Trophoblast cell (in vitro differentiated cells and primary cell): Measurements from ENCODE around the gene IL17REL.

Source experiments
- DNase-seq, 2 donors: peaks; one replicate each; pipeline ENCODE4 v3.0.0-alpha.2; 2016
- H2AFZ ChIP-seq: 2 replicates; pipeline ENCODE4 v1.6.1; 2013; ENCODE audit warnings: low read length, moderate library complexity, mild to moderate bottlenecking; ENCODE audit not compliant: insufficient read depth, poor library complexity
- H2AK5ac ChIP-seq: 2 replicates; pipeline ENCODE4 v1.6.1; 2013; ENCODE audit warnings: mild to moderate bottlenecking, low read length
- H2BK120ac ChIP-seq: 2 replicates; pipeline ENCODE4 v1.6.1; 2013; ENCODE audit warnings: low read length, mild to moderate bottlenecking, moderate library complexity; ENCODE audit not compliant: insufficient read depth, poor library complexity
- H2BK12ac ChIP-seq: 2 replicates; pipeline ENCODE4 v1.6.1; 2013; ENCODE audit warnings: mild to moderate bottlenecking, low read length, moderate library complexity
- H2BK5ac ChIP-seq: 2 replicates; pipeline ENCODE4 v1.6.1; 2013; ENCODE audit warnings: low read length, low read depth, moderate library complexity, mild to moderate bottlenecking; ENCODE audit not compliant: poor library complexity
- H3K14ac ChIP-seq: 2 replicates; pipeline ENCODE4 v1.6.1; 2013; ENCODE audit warnings: mild to moderate bottlenecking, low read length
- H3K18ac ChIP-seq: 2 replicates; pipeline ENCODE4 v1.6.1; 2013; ENCODE audit warnings: mild to moderate bottlenecking, low read length
- H3K23ac ChIP-seq: 2 replicates; pipeline ENCODE4 v1.6.1; 2013; ENCODE audit warnings: low read length
- H3K27ac ChIP-seq: 2 replicates; pipeline ENCODE4 v1.5.1; 2013; ENCODE audit warnings: low read depth, mild to moderate bottlenecking, inconsistent platforms, low read length, moderate library complexity
- H3K27me3 ChIP-seq: 2 replicates; pipeline ENCODE4 v1.6.1; 2013; ENCODE audit warnings: inconsistent platforms, mild to moderate bottlenecking, low read length, moderate library complexity; ENCODE audit not compliant: insufficient read depth
- H3K36me3 ChIP-seq, 2 experiments: 1 replicate in 1 of 2; 2 replicates in 1 of 2; pipeline ENCODE4 v1.6.1; 2013; ENCODE audit warnings: low read length in 2 of 2, mild to moderate bottlenecking in 2 of 2, moderate library complexity in 1 of 2; ENCODE audit not compliant: insufficient read depth in 2 of 2, control insufficient read depth in 1 of 2
- H3K4ac ChIP-seq: 2 replicates; pipeline ENCODE4 v1.6.1; 2013; ENCODE audit warnings: low read depth, mild to moderate bottlenecking, low read length, moderate library complexity
- H3K4me1 ChIP-seq, 2 experiments: 1 replicate in 1 of 2; 2 replicates in 1 of 2; pipeline ENCODE4 v1.6.1; 2013; ENCODE audit warnings: low read length in 2 of 2, mild to moderate bottlenecking in 2 of 2, moderate library complexity in 1 of 2; ENCODE audit not compliant: insufficient read depth in 2 of 2, control insufficient read depth in 1 of 2
- H3K4me2 ChIP-seq: 2 replicates; pipeline ENCODE4 v1.6.1; 2013; ENCODE audit warnings: inconsistent platforms, mild to moderate bottlenecking, low read length, moderate library complexity
- H3K4me3 ChIP-seq: 2 replicates; pipeline ENCODE4 v1.5.1; 2013; ENCODE audit warnings: mild to moderate bottlenecking, low read depth, low read length, inconsistent platforms
- H3K79me1 ChIP-seq: one replicate; pipeline ENCODE4 v1.6.1; 2013; ENCODE audit warnings: low read length
- H3K79me2 ChIP-seq: 2 replicates; pipeline ENCODE4 v1.6.1; 2013; ENCODE audit warnings: low read length, mild to moderate bottlenecking; ENCODE audit not compliant: control insufficient read depth, insufficient read depth, poor library complexity
- H3K9ac ChIP-seq: 2 replicates; pipeline ENCODE4 v1.6.1; 2013; ENCODE audit warnings: mild to moderate bottlenecking, low read length
- H3K9me3 ChIP-seq: 2 replicates; pipeline ENCODE4 v1.6.1; 2013; ENCODE audit warnings: low read depth, mild to moderate bottlenecking, control low read depth, inconsistent platforms, low read length; ENCODE audit not compliant: insufficient read depth
- H4K12ac ChIP-seq: 2 replicates; pipeline ENCODE4 v1.6.1; 2013; ENCODE audit warnings: low read depth, mild to moderate bottlenecking, low read length, moderate library complexity
- H4K8ac ChIP-seq: 2 replicates; pipeline ENCODE4 v1.6.1; 2013; ENCODE audit warnings: low read depth, mild to moderate bottlenecking, low read length, moderate library complexity
- H4K91ac ChIP-seq: one replicate; pipeline ENCODE4 v1.6.1; 2013; ENCODE audit warnings: low read depth, mild to moderate bottlenecking, low read length, moderate library complexity
- WGBS: extraction: QIAGEN DNeasy Blood & Tissue Kit; methylation state at CpG from one replicate; pipeline ENCODE4 v1.1.7; 2013; ENCODE audit warnings: missing lambda C conversion rate; ENCODE audit not compliant: insufficient read length, insufficient coverage; ENCODE audit errors: extremely low coverage; 5-methylcytosine and 5-hydroxymethylcytosine counted together

Gene IL17REL

DNA sequence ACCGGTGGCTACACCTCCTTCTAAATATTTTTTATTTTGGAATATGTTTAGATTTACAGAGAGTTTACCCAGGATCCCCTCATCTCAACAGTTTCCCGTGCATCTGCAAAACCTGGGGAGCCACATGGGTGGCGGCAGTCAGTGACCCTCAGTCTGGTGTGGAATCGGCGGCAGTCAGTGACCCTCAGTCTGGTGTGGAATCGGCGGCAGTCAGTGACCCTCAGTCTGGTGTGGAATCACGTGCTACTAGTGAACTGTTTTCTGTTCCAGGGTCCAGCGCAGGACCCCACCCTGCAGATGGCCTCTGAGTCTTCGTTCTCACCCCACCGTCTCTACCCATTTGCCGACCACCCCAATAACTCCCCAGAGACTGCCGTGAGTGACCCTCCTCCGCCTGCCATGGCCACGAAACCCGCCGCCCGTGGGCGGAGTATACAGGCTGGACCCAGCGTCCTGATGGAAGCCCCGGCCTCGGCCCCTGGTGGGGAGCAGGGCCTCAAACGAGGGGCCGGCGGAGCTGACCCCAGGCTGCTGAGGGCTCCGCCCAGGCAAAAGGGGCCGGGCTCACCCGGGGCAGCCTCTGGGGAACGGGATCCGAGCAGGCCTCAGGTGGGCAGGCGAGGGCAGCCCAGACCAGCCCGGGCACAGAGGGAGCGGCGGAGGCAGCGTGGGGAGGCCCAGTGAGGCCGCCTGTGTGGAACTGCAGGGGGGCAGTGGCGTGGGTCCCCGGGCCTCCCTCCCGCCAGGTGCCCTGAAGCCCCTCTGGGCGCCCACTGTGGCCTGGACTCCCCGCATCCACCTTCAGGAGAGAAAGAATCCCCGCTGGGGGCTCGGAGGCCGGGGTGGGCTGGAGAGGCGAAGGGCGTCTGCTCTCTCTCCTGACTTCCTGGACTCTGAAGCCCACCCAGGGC lies 2.5 kb downstream of the IL17REL start:
- H2BK120ac ChIP-seq = no peak overlapping the region

DNA sequence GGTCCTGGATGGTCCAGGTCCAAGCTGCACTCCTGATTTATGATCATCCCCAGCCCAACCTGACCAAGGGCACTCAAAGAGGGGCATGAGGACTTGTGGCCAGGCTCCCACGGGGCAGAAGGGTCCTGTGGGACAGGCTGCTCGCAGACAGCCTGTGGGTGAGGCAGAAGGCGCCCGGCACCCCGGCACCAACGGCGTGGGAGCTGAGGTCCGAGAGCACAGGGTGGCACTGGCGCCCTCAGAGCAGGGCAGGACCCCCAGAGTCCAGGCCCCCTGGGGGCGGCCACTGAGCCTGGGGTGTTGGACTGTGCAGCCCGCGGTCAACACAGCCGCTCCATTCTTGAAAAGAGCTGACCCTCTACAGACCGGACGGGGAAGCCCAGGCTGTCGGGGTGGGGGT lies 3.3 kb downstream of the IL17REL start:
- H3K9me3 ChIP-seq = no peaks in the 10 kb centered on the region
- no peak overlapping the region for H3K27ac ChIP-seq
- no peak overlapping the region for H3K4me3 ChIP-seq
- no peak overlapping the region for H2BK120ac ChIP-seq
- H2AFZ ChIP-seq = no peak overlapping the region
- H4K12ac ChIP-seq = no peak overlapping the region
- no peak overlapping the region for H2BK5ac ChIP-seq
- no peaks in the 10 kb centered on the region for H3K79me2 ChIP-seq
- H3K79me1 ChIP-seq = no peaks in the 10 kb centered on the region
- DNase-seq = no peak
- no peak overlapping the region for H3K4me2 ChIP-seq
- no peak overlapping the region for H3K9ac ChIP-seq
- no peak overlapping the region for H3K23ac ChIP-seq
- H3K27me3 ChIP-seq = peaks cover 16% of the 10 kb centered on the region
- no peaks in the 10 kb centered on the region for H3K4me1 ChIP-seq
- no peak overlapping the region for H3K4ac ChIP-seq
- no peak overlapping the region for H3K14ac ChIP-seq
- no CpG with 5 or more reads among the region's 16 CpGs for WGBS
- H2AK5ac ChIP-seq = no peak overlapping the region
- H4K91ac ChIP-seq = no peak overlapping the region
- H4K8ac ChIP-seq = no peak overlapping the region
- H2BK12ac ChIP-seq = no peak overlapping the region
- no peaks in the 10 kb centered on the region for H3K36me3 ChIP-seq
- H3K18ac ChIP-seq = no peak overlapping the region

More for the DNA sequence above, 2.5 kb downstream of the IL17REL start:
- no peak overlapping the region for H3K27ac ChIP-seq
- H3K14ac ChIP-seq = no peak overlapping the region
- no peak overlapping the region for H4K12ac ChIP-seq
- no peaks in the 10 kb centered on the region for H3K79me1 ChIP-seq
- H3K18ac ChIP-seq = no peak overlapping the region
- H3K4ac ChIP-seq = no peak overlapping the region
- no peak overlapping the region for H2BK12ac ChIP-seq
- H2AK5ac ChIP-seq = no peak overlapping the region
- no peaks in the 10 kb centered on the region for H3K9me3 ChIP-seq
- no CpG with 5 or more reads among the region's 46 CpGs for WGBS
- H3K23ac ChIP-seq = no peak overlapping the region
- H3K4me2 ChIP-seq = no peak overlapping the region
- no peak overlapping the region for H2AFZ ChIP-seq
- H2BK5ac ChIP-seq = no peak overlapping the region
- H3K4me1 ChIP-seq = no peaks in the 10 kb centered on the region
- H4K91ac ChIP-seq = no peak overlapping the region
- H3K36me3 ChIP-seq = no peaks in the 10 kb centered on the region
- H3K9ac ChIP-seq = no peak overlapping the region
- peaks cover 24% of the 10 kb centered on the region for H3K27me3 ChIP-seq
- H3K4me3 ChIP-seq = no peak overlapping the region
- H3K79me2 ChIP-seq = no peaks in the 10 kb centered on the region
- no peak overlapping the region for H4K8ac ChIP-seq
- no peak for DNase-seq

DNA sequence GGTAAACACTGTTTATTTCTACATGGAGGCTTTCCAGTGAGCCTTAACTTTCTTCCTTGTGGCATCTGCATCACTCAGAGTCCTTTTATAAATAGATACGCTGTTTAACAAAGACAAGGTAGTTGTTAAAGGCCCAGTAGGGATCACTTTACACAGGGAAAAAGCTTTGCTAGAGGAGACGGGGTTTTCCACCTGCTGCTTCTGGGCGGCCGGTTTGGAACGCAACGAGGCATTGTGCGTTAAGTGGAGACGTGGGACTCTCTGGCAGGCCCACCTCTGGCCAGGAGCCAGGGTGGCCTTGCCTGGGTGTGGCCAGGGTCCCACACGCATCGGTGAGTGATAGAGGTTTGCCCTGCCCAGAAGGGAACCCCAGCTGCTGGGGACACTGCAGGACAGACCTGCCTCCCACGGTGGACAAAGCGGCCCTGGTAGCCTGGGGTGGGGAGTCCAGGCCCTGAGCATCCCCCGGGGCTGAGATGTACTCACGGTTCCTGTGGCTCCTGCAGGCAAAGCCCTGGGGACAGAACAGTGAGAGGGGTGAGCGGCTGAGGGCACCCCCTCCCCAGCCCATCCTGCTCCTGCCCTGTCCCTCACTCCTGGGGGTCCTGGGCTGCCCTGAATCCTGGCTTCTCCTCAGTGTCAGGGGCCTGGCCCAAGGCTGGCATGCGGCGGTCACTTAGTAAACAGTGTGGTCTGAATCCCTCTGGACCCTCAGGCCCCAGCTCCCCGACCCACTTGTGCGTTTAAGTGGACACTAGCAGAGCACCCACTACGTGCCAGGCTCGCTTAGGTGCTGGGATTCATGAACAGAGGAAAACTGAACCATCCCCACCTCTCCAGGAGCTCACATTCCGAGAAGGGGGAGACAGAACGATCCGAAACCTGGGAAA lies 4.2 kb downstream of the IL17REL start:
- no peak overlapping the region for H3K14ac ChIP-seq
- no CpG with 5 or more reads among the region's 24 CpGs for WGBS
- no peak overlapping the region for H3K23ac ChIP-seq
- H2AK5ac ChIP-seq = no peak overlapping the region
- no peak overlapping the region for H3K4me3 ChIP-seq
- no peak overlapping the region for H3K27ac ChIP-seq
- no peak overlapping the region for H4K12ac ChIP-seq
- H2BK5ac ChIP-seq = no peak overlapping the region
- H2BK120ac ChIP-seq = no peak overlapping the region
- no peak overlapping the region for H2BK12ac ChIP-seq
- DNase-seq = no peak
- H4K8ac ChIP-seq = no peak overlapping the region
- H3K4ac ChIP-seq = no peak overlapping the region
- H3K79me1 ChIP-seq = no peaks in the 10 kb centered on the region
- H4K91ac ChIP-seq = no peak overlapping the region
- no peak overlapping the region for H2AFZ ChIP-seq
- no peaks in the 10 kb centered on the region for H3K4me1 ChIP-seq
- H3K79me2 ChIP-seq = no peaks in the 10 kb centered on the region
- no peaks in the 10 kb centered on the region for H3K36me3 ChIP-seq
- no peaks in the 10 kb centered on the region for H3K9me3 ChIP-seq
- no peak overlapping the region for H3K9ac ChIP-seq
- peaks cover 14% of the 10 kb centered on the region for H3K27me3 ChIP-seq
- no peak overlapping the region for H3K4me2 ChIP-seq
- H3K18ac ChIP-seq = no peak overlapping the region

DNA sequence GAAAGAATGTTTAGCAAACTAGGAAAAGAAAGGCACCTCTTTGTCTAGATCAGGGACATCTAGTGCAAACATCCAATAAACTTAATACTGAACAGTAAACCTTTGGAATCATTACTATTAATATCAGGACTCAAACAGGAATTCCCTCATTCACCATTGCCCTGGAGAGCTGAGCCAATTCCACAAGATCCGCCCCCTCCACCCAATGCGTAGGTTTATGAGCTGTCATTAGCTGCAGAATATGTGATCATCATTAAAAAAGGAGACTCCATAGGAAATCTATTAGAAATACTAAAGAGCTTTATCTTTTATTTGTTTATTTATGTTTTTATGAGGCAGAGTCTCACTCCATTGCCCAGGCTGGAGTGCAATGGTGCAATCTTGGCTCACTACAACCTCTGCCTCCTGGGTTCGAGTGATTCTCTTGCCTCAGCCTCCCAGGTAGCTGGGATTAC lies 5.5 kb downstream of the IL17REL start:
- Histone ChIP-seq H4K91ac (no peak overlapping the region), H3K27ac (no peak overlapping the region), H3K79me2 (no peaks in the 10 kb centered on the region), H2BK12ac (no peak overlapping the region), H2BK5ac (no peak overlapping the region), H3K4me2 (no peak overlapping the region), H3K23ac (no peak overlapping the region), H2AFZ (no peak overlapping the region), H3K27me3 (peaks cover 14% of the 10 kb centered on the region), H3K18ac (no peak overlapping the region), H3K9ac (no peak overlapping the region), H3K14ac (no peak overlapping the region), H4K8ac (no peak overlapping the region), H3K9me3 (no peaks in the 10 kb centered on the region), H2BK120ac (no peak overlapping the region), H2AK5ac (no peak overlapping the region), H4K12ac (no peak overlapping the region), H3K4ac (no peak overlapping the region), H3K79me1 (no peaks in the 10 kb centered on the region), H3K36me3 (no peaks in the 10 kb centered on the region), H3K4me3 (no peak overlapping the region), H3K4me1 (no peaks in the 10 kb centered on the region)
- no peak for DNase-seq
- WGBS = no CpG with 5 or more reads among the region's 3 CpGs
